Psoas muscle (tissue), 8 donors: Measurements from ENCODE around the gene PDE6A. TPM values are rescaled to one million over a fixed set of nuclear protein-coding genes. Genes with fewer than 3 reads are reported as not detected.
"Not testable (repeated sequence)": the region's sequence is repeated elsewhere in the genome, so short reads cannot be mapped to it uniquely, and the experiment has no call there.

ENCODE experiments used
- ATAC-seq, 4 donors: fragments of 200-7000 bp; cut with Tn5 transposase; one replicate each; pipeline ENCODE4 v1.9.1; 2020; ENCODE audit warnings: moderate library complexity in 3 of 4, mild to moderate bottlenecking in 2 of 4
- DNase-seq, 2 donors: peaks; one replicate each; pipeline ENCODE4 v3.0.0-alpha.2; 2020
- H3K27ac ChIP-seq: fragments of 200-600 bp; one replicate; pipeline ENCODE4 v1.8.0; 2022
- H3K27me3 ChIP-seq, 3 donors: fragments of 200-600 bp in 1 of 3; one replicate each; pipeline versions ENCODE4 v1.6.1 to v1.8.0; 2013 to 2022; ENCODE audit warnings: low read length in 2 of 3, mild to moderate bottlenecking in 2 of 3, moderate library complexity in 1 of 3; ENCODE audit not compliant: insufficient read depth in 3 of 3
- H3K36me3 ChIP-seq, 2 donors: fragments of 200-600 bp in 1 of 2; one replicate each; pipeline versions ENCODE4 v1.6.1 to v1.8.0; 2013 to 2022; ENCODE audit warnings: low read depth in 1 of 2, mild to moderate bottlenecking in 1 of 2, moderate library complexity in 1 of 2; ENCODE audit not compliant: insufficient read depth in 1 of 2
- H3K4me1 ChIP-seq: fragments of 200-600 bp; one replicate; pipeline ENCODE4 v1.8.0; 2022
- H3K4me3 ChIP-seq: fragments of 200-600 bp; one replicate; pipeline ENCODE4 v1.8.0; 2022; ENCODE audit warnings: mild to moderate bottlenecking
- H3K9me3 ChIP-seq: fragments of 200-600 bp; one replicate; pipeline ENCODE4 v1.8.0; 2022
- WGBS, 3 donors: extraction: QIAGEN DNeasy Blood & Tissue Kit; methylation state at CpG; one replicate each; pipeline versions ENCODE4 v1.1.6 to v1.1.7; 2013; 5-methylcytosine and 5-hydroxymethylcytosine counted together
- intact Hi-C, 2 donors: fragments of 100-400 bp; cut with DNase I; formaldehyde crosslinking; loops; one replicate each; pipeline versions ENCODE4 v1.11.0 to v1.14.2; 2022
- polyA plus RNA-seq, 3 donors: library from polyadenylated mRNA; stranded (reverse); fragments of 200-250 nt; gene quantifications; one replicate each; pipeline ENCODE4 v1.2.3, GENCODE V29; 2013
- total RNA-seq, 4 donors: library from RNA; stranded (reverse); fragmentation: NEBNext Ultra II Directional in 2 of 4; extraction: Animal tissue kit (Norgen Biotek cat#: 25700) in 2 of 4; gene quantifications; one replicate each; pipeline versions ENCODE4 v1.2.1 to v1.2.4, GENCODE V29; 2021 to 2023
- TF ChIP-seq, protein P1 (sequence below): fragments of 200-600 bp; IDR thresholded peaks from one replicate; pipeline ENCODE4 v1.8.0; 2022; ENCODE audit warnings: antibody characterized with exemption
- donor health status: healthy with polysubstance abuse.
- donor health status: DM: no; HTN: no; CAD: no; lungs with moderate emphysema.
- donor health status: Bipolar disorder and iron deficiency.
- donor health status: healthy.
- donor health status: DM: yes; HTN: yes; CAD: no.
- donor health status: DM: no; HTN: no; CAD: no.
- donor health status: DM: no; HTN: no; CAD: no.
- donor health status: DM: yes; HTN: yes; CAD: no.

The PDE6A gene
- total and polyA plus RNA-seq, 7 donors, result 0.04 to 0.26 (median 0.10) TPM

DNA sequence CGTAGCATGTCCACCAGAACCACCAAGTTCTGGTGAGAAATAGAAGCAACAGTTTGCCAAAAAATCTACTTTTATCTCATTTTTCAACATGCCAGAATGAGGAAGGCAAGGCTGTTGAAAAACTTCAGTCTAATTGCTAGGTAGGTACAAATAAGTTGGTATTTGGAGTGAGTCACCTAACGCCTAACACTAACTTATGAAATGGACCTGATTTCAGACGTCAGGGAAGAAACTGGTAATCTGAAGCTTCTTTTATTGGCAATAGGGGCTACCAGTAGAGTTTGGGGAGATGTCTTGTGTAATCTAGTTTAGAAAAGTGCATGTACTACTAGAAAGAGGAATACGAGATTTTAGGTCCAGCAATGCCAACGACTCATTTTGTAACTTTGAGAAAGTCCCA lies 4.4 kb upstream of the PDE6A start:
- TF ChIP-seq, protein P1, sequence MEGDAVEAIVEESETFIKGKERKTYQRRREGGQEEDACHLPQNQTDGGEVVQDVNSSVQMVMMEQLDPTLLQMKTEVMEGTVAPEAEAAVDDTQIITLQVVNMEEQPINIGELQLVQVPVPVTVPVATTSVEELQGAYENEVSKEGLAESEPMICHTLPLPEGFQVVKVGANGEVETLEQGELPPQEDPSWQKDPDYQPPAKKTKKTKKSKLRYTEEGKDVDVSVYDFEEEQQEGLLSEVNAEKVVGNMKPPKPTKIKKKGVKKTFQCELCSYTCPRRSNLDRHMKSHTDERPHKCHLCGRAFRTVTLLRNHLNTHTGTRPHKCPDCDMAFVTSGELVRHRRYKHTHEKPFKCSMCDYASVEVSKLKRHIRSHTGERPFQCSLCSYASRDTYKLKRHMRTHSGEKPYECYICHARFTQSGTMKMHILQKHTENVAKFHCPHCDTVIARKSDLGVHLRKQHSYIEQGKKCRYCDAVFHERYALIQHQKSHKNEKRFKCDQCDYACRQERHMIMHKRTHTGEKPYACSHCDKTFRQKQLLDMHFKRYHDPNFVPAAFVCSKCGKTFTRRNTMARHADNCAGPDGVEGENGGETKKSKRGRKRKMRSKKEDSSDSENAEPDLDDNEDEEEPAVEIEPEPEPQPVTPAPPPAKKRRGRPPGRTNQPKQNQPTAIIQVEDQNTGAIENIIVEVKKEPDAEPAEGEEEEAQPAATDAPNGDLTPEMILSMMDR, result no peak
- Histone ChIP-seq H3K4me3 (no peak overlapping the region), H3K36me3 (no peaks in the 10 kb centered on the region), H3K27me3 (no peaks in the 10 kb centered on the region), H3K4me1 (no peaks in the 10 kb centered on the region), H3K9me3 (no peaks in the 10 kb centered on the region), H3K27ac (no peak overlapping the region)
- 82 to 87% (median 83%) methylated on average over 5 of the region's 5 CpGs for WGBS, 3 donors
- intact Hi-C loops, result no loop called here
- DNase-seq (no peak), ATAC-seq (no peak)

DNA sequence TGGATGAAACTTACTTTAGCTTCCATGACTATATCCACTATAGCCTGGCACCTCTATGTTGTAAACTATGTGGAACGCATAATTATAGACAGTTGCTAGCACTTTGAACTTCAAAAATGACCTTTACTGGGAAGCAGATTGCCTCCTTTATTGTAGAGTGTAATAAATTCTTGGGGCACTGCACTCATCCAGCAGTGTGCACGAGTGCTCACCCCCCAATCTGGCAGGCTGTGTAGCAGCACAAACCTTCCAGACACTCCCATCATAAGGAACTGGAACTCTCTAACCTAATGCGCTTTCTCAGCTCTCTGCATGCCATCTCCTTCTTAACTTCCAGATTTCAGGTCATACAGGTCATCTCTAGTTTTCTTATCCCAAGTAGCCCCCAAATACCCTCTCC lies 1.5 kb upstream of the PDE6A start:
- ATAC-seq, result no peak
- Histone ChIP-seq H3K27me3 (no peaks in the 10 kb centered on the region), H3K4me3 (no peak overlapping the region), H3K9me3 (no peaks in the 10 kb centered on the region), H3K4me1 (no peaks in the 10 kb centered on the region), H3K36me3 (no peaks in the 10 kb centered on the region), H3K27ac (no peak overlapping the region)
- 70 to 82% (median 78%) methylated on average over 3 of the region's 3 CpGs for WGBS, 3 donors
- DNase-seq, result no peak
- TF ChIP-seq, protein P1, result no peak
- intact Hi-C loops, result no loop called here

- DNase-seq, intact Hi-C loops: not testable (repeated sequence)
Measured at GRCh38 chr5:149943177-149943949, 1.2 kb downstream of the PDE6A start.

DNA sequence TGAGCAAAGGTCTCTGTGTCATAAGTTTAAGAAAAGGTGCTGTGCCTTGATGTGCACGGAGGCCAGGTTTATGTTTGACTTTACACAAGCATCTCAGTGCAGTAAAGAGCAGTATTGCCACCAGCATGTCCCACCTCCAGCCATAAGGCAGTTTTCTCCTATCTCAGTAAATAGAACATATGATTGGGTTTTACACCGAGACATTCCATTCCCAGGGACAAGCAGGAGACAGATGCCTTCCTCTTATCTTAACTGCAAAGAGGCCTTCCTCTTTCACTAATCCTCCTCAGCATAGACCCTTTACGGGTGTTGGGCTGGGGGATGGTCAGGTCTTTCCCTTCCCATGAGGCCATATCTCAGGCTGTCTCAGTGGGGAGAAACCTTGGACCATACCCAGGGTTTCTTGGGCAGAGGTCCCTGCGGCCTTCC lies 1.8 kb downstream of the PDE6A start:
- intact Hi-C loops, H3K36me3 ChIP-seq: not testable (repeated sequence)

More at GRCh38 chr5:149943177-149943949, 1.2 kb downstream of the PDE6A start:
- not testable (repeated sequence) for H3K27me3 ChIP-seq, H3K4me1 ChIP-seq, H3K9me3 ChIP-seq, H3K36me3 ChIP-seq, H3K27ac ChIP-seq, ATAC-seq, H3K4me3 ChIP-seq
- WGBS, 3 donors, result 86 to 93% (median 90%) methylated on average over 6 of the region's 6 CpGs

DNA sequence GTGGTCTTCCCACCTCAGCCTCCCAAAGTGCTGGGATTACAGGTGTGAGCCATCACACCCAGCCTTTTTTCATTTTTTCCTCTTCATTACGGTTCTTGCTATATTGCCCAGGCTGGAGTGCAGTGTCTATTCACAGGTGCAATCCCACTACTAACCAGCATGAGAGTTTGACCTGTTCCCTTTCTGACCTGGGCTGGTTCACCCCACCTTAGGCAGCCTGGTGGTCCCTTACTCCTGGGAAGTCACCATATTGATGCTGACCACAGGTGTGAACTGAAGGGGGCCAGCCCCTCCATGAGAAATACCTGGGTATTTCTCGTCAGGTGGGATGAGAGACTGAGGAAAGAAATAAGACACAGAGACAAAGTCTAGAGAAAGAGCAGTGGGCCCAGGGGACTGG lies 2.4 kb downstream of the PDE6A start:
- H3K36me3 ChIP-seq, result no peaks in the 10 kb centered on the region
- no peak overlapping the region for H3K27ac ChIP-seq
- WGBS, 3 donors, result 95 to 98% (median 95%) methylated on average over 2 of the region's 2 CpGs
- intact Hi-C loops, result no loop called here
- H3K4me3 ChIP-seq, result no peak overlapping the region
- peaks cover 5% of the 10 kb centered on the region for H3K4me1 ChIP-seq
- no peak for DNase-seq
- H3K27me3 ChIP-seq, result no peaks in the 10 kb centered on the region
- TF ChIP-seq, protein P1, result no peak
- no peak for ATAC-seq
- H3K9me3 ChIP-seq, result no peaks in the 10 kb centered on the region

More for the DNA sequence above, 1.8 kb downstream of the PDE6A start:
- H3K27ac ChIP-seq, DNase-seq, H3K9me3 ChIP-seq, H3K4me1 ChIP-seq, ATAC-seq, H3K4me3 ChIP-seq, H3K27me3 ChIP-seq: not testable (repeated sequence)
- WGBS, 3 donors, result 82 to 91% (median 83%) methylated on average over 4 of the region's 4 CpGs
